HL-60 (cell line): ENCODE results near the gene DSC1.

Source experiments
- DNase-seq, 2 experiments: peaks; one replicate each; pipeline ENCODE4 v3.0.0-alpha.2; 2010 to 2020; ENCODE audit warnings: low read depth in 1 of 2, low spot score in 1 of 2
- H3K27ac ChIP-seq: fragments of 250-450 bp; sonication (Bioruptor Pico); replicated peaks from 2 replicates; pipeline ENCODE4 v1.5.1; 2020; ENCODE audit warnings: mild to moderate bottlenecking, moderate library complexity
- H3K27me3 ChIP-seq: fragments of 250-450 bp; sonication (Bioruptor Pico); 2 replicates; pipeline ENCODE4 v1.5.1; 2021; ENCODE audit warnings: mild to moderate bottlenecking, moderate library complexity; ENCODE audit not compliant: insufficient read depth, poor library complexity, severe bottlenecking
- H3K4me3 ChIP-seq: replicated peaks from 2 replicates; pipeline ENCODE4 v1.5.1; 2011; ENCODE audit warnings: mild to moderate bottlenecking, control low read depth, low read length; ENCODE audit not compliant: insufficient read depth
- GABPA ChIP-seq: IDR thresholded peaks from 2 replicates; pipeline ENCODE4 v1.6.1; 2012; ENCODE audit warnings: low read depth
- POLR2AphosphoS5 ChIP-seq: IDR thresholded peaks from 2 replicates; pipeline ENCODE4 v1.6.1; 2012; ENCODE audit warnings: low read depth
- SPI1 ChIP-seq: IDR thresholded peaks from 2 replicates; pipeline ENCODE4 v1.6.1; 2012; ENCODE audit warnings: low read depth, mild to moderate bottlenecking, borderline replicate concordance
- long read RNA-seq: library from polyadenylated mRNA; unstranded; transcript quantifications from one replicate; pipeline ENCODE4 v2.0.0, GENCODE V29; 2020
- TF ChIP-seq, protein P1 (sequence below): IDR thresholded peaks from 2 replicates; pipeline ENCODE4 v1.6.1; 2012; ENCODE audit warnings: low read depth; ENCODE audit not compliant: insufficient replicate concordance
- TF ChIP-seq, protein P2 (sequence below): IDR thresholded peaks from one replicate; pipeline ENCODE4 v1.5.1; 2011; ENCODE audit warnings: low read length, control low read depth, inconsistent platforms; ENCODE audit not compliant: insufficient read depth

The DSC1 gene, protein sequence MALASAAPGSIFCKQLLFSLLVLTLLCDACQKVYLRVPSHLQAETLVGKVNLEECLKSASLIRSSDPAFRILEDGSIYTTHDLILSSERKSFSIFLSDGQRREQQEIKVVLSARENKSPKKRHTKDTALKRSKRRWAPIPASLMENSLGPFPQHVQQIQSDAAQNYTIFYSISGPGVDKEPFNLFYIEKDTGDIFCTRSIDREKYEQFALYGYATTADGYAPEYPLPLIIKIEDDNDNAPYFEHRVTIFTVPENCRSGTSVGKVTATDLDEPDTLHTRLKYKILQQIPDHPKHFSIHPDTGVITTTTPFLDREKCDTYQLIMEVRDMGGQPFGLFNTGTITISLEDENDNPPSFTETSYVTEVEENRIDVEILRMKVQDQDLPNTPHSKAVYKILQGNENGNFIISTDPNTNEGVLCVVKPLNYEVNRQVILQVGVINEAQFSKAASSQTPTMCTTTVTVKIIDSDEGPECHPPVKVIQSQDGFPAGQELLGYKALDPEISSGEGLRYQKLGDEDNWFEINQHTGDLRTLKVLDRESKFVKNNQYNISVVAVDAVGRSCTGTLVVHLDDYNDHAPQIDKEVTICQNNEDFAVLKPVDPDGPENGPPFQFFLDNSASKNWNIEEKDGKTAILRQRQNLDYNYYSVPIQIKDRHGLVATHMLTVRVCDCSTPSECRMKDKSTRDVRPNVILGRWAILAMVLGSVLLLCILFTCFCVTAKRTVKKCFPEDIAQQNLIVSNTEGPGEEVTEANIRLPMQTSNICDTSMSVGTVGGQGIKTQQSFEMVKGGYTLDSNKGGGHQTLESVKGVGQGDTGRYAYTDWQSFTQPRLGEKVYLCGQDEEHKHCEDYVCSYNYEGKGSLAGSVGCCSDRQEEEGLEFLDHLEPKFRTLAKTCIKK
- long read RNA-seq, partial matches to known transcripts, result 0 of 2 reads
- long read RNA-seq, other reads (novel, unspliced or antisense), result 2 of 2 reads

DNA sequence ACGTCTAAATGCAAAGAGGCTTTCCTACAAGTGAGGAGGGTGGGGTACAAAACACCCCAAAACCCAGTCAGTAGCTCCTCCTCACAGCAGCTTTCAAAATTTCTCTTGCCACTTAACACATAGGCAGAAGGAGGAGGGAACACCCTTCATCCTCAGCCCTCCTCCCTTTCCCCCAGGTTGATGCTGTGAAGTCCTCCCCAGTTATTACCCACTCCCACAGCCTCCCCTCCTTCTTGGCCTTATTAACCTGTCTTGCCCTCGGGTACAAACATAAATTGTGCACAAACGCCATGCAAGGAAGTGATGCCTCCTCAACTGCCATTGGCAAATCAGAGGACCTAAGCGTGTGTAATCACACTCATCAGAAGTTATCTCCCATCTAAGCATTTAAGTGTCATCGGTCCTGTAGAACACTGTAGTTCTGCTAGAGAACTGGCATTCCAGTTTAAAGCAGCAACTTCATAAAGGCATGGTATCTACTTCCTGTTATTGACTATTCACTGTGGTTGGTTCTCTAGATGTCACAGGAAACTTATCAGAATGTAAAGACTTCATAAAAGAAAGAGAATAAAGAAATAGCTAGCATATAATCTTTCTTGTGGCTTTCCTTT is at the start of gene DSC1:
Gene DSC1, minus strand, starts transcription at position 32 of the 611 bp plus-strand sequence. CDS start 262 bp downstream, outside the sequence.
- DNase-seq, result no peak
- H3K27ac ChIP-seq, result no peak within 1 kb of the TSS
- H3K27me3 ChIP-seq, result no peaks in the 10 kb centered on the region
- no peak within 1 kb of the TSS for H3K4me3 ChIP-seq
- TF ChIP-seq POLR2AphosphoS5, result no peak
- TF ChIP-seq SPI1, result no peak
- TF ChIP-seq, protein P1, sequence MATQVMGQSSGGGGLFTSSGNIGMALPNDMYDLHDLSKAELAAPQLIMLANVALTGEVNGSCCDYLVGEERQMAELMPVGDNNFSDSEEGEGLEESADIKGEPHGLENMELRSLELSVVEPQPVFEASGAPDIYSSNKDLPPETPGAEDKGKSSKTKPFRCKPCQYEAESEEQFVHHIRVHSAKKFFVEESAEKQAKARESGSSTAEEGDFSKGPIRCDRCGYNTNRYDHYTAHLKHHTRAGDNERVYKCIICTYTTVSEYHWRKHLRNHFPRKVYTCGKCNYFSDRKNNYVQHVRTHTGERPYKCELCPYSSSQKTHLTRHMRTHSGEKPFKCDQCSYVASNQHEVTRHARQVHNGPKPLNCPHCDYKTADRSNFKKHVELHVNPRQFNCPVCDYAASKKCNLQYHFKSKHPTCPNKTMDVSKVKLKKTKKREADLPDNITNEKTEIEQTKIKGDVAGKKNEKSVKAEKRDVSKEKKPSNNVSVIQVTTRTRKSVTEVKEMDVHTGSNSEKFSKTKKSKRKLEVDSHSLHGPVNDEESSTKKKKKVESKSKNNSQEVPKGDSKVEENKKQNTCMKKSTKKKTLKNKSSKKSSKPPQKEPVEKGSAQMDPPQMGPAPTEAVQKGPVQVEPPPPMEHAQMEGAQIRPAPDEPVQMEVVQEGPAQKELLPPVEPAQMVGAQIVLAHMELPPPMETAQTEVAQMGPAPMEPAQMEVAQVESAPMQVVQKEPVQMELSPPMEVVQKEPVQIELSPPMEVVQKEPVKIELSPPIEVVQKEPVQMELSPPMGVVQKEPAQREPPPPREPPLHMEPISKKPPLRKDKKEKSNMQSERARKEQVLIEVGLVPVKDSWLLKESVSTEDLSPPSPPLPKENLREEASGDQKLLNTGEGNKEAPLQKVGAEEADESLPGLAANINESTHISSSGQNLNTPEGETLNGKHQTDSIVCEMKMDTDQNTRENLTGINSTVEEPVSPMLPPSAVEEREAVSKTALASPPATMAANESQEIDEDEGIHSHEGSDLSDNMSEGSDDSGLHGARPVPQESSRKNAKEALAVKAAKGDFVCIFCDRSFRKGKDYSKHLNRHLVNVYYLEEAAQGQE, result no peak
- TF ChIP-seq, protein P2, sequence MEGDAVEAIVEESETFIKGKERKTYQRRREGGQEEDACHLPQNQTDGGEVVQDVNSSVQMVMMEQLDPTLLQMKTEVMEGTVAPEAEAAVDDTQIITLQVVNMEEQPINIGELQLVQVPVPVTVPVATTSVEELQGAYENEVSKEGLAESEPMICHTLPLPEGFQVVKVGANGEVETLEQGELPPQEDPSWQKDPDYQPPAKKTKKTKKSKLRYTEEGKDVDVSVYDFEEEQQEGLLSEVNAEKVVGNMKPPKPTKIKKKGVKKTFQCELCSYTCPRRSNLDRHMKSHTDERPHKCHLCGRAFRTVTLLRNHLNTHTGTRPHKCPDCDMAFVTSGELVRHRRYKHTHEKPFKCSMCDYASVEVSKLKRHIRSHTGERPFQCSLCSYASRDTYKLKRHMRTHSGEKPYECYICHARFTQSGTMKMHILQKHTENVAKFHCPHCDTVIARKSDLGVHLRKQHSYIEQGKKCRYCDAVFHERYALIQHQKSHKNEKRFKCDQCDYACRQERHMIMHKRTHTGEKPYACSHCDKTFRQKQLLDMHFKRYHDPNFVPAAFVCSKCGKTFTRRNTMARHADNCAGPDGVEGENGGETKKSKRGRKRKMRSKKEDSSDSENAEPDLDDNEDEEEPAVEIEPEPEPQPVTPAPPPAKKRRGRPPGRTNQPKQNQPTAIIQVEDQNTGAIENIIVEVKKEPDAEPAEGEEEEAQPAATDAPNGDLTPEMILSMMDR, result no peak
- TF ChIP-seq GABPA, result no peak

DNA sequence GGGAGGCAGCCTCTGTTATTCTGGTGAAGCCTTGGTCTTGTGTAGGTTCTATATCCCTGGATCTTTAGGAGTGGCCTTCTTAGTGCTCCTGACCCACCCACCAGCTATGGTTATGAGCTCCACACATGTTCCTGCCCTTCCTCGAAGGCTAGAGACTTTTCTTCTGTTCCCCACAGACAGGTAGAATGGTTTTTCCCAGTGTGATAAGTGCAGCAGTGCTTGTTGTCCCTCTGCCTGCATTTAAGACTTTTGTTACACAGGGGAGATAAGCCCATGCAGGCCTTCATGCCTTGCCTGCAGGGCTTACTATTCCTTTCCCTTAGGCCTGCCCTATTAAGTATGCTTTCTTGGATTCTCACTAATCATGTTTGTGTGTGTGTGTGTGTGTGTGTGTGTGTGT is 48.4 kb upstream of the DSC1 start:
- no peak overlapping the region for H3K27ac ChIP-seq
- TF ChIP-seq, protein P2, result no peak
- TF ChIP-seq, protein P1, result no peak
- TF ChIP-seq POLR2AphosphoS5, result no peak
- no peak for TF ChIP-seq GABPA
- TF ChIP-seq SPI1, result no peak
- H3K27me3 ChIP-seq, result no peaks in the 10 kb centered on the region
- no peak for DNase-seq
- H3K4me3 ChIP-seq, result no peak overlapping the region

DNA sequence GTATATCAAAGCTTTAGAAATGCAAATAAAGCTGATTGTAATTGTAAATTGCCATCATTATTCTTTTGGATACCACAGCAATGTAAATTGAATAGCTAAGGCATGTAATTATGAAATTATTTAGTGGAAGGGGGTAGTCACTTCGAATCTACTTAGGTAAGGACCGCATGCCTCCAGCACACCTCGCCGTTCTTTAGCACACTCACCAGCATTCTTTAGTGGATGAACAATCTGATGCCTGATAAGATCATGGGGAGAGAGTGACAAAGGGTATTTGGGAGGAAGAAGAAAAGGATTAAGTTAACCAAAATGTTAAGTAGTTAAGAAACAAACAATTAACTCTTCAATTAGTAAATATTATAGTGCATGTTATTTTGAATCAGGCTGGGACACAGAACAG is 46.4 kb upstream of the DSC1 start:
- no peak for DNase-seq

More for the DNA sequence above, 46.4 kb upstream of the DSC1 start:
- Histone ChIP-seq H3K27me3 (no peaks in the 10 kb centered on the region), H3K4me3 (no peak overlapping the region), H3K27ac (no peak overlapping the region)
- no peak for TF ChIP-seq GABPA
- no peak for TF ChIP-seq POLR2AphosphoS5
- TF ChIP-seq, protein P2, result no peak
- TF ChIP-seq, protein P1, result no peak
- TF ChIP-seq SPI1, result no peak
